HG02870 (cell line): ENCODE data around the gene TMEM129.

Experiments used
- ATAC-seq: cut with Tn5 transposase; IDR thresholded peaks from one replicate; pipeline ENCODE4 v1.9.1; 2021; ENCODE audit warnings: mild to moderate bottlenecking, moderate library complexity; ENCODE audit not compliant: unreplicated experiment

TMEM129 gene

GRCh38 chr4:1721666-1722550 lies 785 bp upstream of the TMEM129 start:
- peak; percentile 3 for ATAC-seq

DNA sequence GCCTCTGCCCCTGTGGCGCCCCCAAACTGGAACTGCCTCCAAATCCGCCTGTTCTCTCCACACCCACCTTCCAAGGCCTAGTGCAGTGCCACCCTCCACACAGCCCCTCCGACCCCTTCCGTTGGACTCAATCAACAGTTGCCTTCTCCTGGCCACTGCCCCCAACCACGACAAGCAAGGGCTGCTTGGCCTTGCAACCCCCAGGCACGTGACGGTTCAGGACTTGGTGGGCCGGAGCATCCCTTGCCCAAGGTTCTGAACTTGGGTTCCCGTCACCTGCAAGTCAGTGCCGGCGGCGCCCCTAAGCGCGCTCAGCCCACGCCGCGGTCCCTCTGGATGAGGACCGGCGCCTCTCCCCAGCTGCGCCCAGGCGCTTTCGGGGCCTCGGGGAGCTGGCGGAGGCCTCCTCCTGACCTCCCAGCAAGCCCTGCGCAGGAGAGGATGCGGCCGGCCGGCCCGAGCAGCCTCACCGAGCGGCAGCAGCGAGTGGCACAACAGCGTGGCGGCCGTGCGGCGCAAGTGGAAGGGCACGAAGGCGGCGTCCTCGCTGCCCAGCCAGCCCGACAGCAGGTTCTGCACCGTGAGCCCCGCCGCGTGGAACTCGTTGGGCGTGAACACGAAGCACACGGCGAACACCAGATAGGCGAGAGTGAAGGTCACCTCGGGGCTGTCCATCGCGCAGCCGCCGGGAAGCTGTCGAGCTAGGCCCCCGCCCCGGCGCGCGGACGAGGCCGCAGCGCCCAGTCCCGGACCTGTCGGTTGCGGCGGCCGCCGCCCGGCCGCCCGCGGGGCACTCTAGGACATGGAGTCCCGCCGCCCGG lies 750 bp downstream of the TMEM129 start:
- ATAC-seq, result peak; percentile 9

- no peak for ATAC-seq
Observed at GRCh38 chr4:1718095-1718850, 2.9 kb downstream of the TMEM129 start.

DNA sequence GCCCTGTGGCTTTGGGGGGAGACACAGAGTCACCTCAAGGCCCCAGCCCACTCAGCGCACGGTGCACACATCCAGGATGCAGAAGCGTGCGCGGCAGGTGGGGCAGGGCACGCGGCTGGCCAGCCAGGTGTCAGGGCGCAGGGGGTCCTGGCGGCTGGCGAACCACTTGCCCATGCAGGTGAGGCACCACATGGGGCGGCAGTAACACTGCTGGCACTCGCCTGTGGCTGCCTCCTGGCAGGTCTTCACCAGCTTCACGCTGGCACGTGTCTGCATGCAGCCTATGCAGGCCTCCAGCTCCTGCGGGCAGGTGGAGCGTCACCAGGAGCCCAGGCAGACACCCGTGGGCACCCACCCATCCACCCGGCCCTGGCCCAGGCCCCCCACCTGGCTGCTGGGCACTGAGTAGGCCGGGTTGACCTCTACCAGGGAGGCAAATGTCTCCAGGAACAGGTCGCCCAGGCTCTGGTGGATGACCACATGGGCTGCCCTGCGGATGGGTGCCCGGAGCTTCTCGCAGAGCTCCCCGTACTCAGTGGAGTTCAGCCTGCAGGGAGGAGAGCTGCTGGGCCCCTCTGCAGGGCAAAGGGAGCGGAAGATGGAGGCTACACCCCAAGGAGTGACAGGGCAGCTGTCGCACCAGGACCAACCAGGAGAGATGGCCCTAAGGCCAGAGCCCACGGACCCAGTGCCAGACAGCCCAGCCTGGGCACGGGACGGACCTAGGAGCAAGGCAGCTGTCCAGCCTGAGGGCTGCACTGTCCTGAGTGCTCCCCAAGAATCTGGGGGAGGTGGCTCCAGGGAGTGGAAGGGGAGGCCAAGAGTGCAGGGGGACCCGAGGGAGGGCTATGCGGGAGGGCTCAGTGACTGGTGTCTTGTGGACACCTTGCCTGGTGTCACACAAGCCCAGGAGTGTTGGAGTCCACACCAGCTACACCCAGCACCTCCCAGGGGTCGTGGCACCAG lies 3.7 kb downstream of the TMEM129 start:
- no peak for ATAC-seq

DNA sequence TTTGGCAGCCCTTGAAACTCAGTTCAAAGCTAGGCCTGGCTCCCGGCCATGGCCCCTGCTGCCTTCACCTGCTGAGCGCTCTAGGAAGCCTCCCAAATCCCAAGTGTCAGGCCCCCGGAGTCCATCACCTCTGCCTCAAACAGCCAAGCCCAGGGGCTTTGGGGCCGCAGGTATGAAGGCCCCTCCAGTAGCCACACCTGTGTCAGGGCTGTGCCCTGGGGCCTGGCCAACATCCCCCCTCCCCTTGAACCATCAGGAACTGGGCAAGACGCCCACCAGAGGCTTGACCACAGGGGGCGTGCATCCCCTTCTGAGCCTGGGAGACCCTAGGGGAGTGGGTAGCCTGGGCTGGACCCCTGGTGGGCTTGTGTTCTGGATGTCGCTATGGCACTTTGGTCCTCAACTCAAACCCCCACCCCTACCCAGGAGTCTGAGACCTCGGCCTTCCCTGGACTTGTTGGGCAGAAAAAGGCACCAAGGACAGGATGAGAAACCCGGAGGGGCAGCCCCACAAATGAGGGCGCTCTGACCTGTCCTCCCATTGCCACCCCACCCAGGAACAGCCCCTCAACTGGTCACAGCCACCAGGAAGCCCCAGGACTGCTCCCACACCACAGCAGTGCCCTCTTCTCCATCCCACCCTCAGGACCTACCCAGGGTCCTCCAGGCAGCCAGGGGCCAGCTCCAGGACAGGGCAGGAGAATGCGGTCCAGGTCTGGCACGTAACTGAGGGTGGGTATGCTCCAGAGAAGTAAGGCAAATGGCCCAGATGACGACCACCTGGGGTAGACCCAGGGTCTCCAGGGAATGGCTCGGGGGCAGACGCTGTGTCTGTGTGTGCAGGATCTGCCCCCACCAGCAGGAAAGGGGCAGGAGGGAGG lies 4.8 kb downstream of the TMEM129 start:
- no peak for ATAC-seq

DNA sequence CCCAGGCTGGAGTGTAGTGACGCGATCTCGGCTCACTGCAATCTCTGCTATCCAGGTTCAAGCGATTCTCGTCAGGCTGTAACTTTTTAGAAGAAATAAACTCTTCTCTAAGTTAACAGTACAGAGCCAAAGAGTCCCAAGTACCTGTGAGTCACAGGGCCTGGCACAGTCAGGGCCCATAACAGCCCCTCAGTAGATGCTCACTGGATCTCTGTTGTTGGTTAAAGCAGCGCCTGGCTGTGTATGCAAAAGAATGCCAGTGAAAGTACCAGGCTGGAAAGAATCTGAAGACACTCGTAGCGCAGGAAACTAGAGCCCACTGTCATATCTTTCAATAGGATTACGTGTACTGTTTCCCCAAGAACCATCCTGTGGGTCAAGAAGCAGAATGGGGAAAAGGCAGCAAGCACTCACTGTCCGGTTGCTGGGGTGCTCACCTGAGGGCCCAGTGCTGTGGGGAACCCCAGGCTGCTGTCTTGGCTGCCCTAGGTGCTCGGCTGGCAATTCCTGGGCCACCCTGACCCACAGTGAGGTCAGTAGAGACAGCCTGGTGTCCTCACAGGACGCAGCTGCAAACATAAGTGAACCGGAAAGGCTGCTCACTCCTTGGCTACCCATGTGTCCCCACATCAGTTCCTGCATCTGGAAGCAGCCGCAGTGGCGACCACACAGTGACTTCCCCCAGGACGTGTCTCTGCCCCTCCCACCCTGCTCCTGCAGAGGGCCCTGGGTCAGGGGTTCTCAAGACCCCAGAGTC lies 5.9 kb downstream of the TMEM129 start:
- ATAC-seq, result no peak

GRCh38 chr4:1714303-1715001 lies 6.7 kb downstream of the TMEM129 start:
- ATAC-seq, result no peak

DNA sequence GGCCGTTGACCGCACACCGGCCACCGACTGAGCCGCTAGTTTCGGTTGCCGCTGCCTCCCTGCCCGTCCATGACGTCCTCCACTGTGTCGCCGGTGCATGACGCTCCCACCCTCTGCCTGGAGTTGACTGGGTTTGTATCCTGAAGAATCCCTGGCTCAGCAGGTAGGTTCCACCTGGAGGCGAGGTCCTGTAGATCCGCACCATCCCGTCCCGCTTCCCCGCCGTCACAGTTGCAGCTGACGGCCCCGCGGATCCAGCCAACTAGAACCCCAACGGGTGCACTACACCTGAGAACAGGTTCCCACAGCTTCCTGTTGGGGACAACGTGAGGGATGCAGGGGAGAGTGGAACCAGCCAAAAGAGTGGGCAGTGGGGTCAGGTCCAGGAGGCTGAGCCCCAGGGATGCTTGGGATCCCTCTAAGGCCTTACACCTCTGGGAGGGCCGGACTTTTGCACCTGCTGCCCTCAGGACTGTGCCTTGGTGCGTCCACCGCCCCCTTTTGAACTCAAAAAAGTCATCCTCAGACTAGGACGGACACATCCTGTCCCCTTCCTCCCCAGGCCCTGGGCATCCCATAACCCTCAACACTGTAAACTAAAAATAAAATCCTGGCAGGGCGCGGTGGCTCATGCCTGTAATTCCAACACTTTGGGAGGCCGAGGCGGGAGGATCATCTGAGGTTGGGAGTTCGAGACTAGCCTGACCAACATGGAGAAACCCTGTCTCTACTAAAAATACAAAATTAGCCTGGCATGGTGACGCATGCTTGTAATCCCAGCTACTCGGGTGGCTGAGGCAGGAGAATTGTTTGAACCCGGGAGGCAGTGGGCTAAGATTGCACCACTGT lies 7.9 kb downstream of the TMEM129 start:
- peak; percentile 13 for ATAC-seq

DNA sequence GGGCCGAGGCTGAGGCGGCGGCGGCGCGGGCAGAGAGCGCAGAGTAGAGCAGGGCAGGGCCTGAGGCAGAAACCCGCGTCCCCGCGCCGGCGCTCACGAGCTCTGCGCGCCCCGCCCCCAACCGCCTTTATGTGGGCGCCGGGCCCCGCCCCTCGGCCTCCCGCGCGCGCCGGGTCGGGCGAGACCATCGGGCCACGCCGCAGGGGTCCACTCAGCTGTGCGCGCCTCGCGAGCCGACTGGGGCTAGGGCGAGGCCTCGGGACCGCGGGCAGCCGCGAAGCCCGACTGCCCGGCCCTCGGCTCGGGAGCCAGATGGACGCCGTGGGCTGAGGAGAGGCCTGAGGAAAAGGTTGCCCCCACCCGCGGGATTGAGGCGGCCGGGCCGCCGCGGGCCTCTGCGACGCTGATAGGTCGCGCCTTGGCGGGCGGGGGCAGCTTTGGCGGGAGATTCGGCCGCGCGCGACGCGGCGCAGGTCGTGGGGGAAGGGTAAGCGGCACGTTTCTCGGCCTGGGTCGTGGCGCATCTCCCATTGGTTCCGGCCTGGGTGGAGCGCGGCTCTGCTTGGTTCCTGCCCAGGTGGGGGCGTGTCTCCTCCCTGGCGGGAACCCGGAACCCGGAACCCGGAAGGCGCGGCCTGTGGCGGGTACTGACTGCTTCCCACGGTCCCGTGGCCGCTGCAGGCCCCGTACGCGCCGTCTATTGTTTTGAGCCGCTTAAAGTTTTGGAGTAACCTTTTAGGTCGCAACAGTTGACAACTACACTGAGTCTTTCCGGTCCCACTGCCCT lies 8.7 kb downstream of the TMEM129 start, which contains the start of gene SLBP:
TSS of gene SLBP (minus strand) at position 104 of the 787 bp plus-strand sequence. CDS start 131 bp downstream, outside the sequence.
- ATAC-seq, result peak; percentile 71

GRCh38 chr4:1711571-1712215 lies 9.4 kb downstream of the TMEM129 start:
- ATAC-seq, result peak; percentile 9

DNA sequence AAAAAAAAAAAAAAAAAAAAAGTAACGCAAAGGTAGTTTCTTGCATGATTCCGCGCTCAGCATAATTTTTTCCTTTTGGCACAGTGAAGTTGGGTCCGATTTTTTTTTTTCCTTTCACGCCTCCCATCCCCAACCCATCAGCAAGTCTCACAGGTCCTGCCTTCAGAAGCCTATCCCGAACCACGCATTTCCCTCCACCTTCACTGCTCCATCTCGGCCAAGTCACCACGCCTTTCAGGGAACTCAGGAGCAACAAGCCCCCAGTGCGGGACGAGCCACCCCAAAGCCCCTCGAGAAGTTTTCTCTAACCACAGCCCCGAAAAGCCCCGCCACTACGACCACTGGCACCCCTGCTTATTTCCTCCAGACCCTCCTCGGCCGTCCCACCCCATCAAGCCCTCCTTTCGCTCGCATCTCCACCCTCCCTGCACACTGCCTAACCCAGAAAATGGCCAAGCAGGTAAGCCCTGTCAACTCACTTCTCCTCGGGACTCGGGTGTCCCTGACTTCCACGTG lies 10.0 kb downstream of the TMEM129 start:
- no peak for ATAC-seq

- ATAC-seq, result no peak
Observed at GRCh38 chr4:1708581-1708980, 12.5 kb downstream of the TMEM129 start.

GRCh38 chr4:1706358-1706757 lies 14.8 kb downstream of the TMEM129 start:
- ATAC-seq, result no peak

DNA sequence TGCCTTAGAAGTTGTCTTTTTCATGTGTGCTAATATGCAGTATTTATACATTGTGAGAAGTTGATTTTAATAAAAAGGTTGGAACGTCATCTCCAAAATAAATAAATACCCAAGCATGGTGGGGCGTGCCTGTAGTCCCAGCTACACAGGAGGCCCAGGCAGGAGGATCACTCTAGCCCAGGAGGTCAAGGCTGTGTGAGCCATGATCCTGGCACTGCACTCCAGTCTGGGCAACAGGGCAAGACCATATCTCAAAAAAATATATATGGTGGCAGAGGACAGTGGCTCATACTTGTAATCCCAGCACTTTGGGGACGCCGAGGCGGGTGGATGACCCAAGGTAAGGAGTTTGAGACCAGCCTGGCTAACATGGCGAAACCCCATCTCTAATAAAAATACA lies 15.4 kb downstream of the TMEM129 start:
- ATAC-seq, result no peak

GRCh38 chr4:1703867-1704266 lies 17.3 kb downstream of the TMEM129 start:
- ATAC-seq, result no peak
